ENCODE results near the gene OR1F1. TPM values are rescaled to one million over a fixed set of nuclear protein-coding genes. Genes with fewer than 3 reads are reported as not detected.

The OR1F1 gene
- total RNA-seq, 1 experiment from 2014 or later: not detected

DNA sequence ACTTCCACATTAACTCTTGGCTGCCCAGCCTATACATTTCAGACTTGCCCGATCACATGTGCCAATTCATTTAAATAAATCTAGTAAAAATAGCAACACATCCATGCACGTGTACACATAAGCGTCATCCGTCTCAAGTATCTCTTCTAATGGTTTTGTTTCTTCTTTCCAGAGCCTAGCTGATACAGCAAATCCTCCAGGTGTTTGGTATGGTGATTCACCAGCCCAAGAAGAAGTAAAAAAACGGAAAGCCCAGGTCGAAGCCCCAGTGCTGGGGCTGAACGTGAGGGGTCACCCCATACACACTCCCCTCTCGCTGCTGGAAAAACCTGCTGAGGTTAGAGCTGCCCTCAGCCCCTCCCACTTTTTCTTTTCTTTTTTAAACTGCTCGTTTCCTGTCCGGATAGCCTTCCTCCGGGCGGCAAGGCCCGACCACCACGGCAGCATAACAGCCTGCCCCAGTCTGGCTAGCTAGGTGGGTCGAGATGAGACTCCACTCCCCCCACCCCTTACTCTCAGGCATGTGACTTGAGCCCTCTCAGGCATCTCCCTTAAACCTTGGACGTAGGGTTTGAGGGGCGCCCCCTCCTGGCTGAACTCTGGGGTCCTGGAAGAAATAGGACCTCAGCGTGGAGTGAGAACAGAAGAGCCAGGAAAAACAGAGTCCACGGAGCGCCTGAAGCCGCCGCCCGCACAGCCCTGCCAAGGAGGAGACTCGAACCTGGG is 13.9 kb upstream of the OR1F1 start:
- Mint-ChIP-seq H3K27me3 (ENCODE audit: insufficient read depth, unreplicated experiment) (no peaks in the 10 kb centered on the region), H3K36me3 (ENCODE audit: insufficient read depth, unreplicated experiment) (peaks cover 6% of the 10 kb centered on the region), H3K9me3 (ENCODE audit: unreplicated experiment) (no peaks in the 10 kb centered on the region), H3K4me1 (ENCODE audit: low read depth, unreplicated experiment) (no peaks in the 10 kb centered on the region), H3K27ac (ENCODE audit: unreplicated experiment) (no peak overlapping the region), H3K4me3 (ENCODE audit: unreplicated experiment) (peak overlapping the region; percentile 55)
- no peak overlapping the region; the same call in 1 of the 2 replicates for H3K4me3 ChIP-seq (ENCODE audit: low read depth, low read length)
- ChIA-PET CTCF (no interaction called here), POLR2A (no interaction called here)
- no peaks in the 10 kb centered on the region for H3K9me3 ChIP-seq
- TF ChIP-seq, protein P1, sequence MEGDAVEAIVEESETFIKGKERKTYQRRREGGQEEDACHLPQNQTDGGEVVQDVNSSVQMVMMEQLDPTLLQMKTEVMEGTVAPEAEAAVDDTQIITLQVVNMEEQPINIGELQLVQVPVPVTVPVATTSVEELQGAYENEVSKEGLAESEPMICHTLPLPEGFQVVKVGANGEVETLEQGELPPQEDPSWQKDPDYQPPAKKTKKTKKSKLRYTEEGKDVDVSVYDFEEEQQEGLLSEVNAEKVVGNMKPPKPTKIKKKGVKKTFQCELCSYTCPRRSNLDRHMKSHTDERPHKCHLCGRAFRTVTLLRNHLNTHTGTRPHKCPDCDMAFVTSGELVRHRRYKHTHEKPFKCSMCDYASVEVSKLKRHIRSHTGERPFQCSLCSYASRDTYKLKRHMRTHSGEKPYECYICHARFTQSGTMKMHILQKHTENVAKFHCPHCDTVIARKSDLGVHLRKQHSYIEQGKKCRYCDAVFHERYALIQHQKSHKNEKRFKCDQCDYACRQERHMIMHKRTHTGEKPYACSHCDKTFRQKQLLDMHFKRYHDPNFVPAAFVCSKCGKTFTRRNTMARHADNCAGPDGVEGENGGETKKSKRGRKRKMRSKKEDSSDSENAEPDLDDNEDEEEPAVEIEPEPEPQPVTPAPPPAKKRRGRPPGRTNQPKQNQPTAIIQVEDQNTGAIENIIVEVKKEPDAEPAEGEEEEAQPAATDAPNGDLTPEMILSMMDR (IDR thresholded peaks at IDR 0.05; ENCODE audit: insufficient read depth in 1 of 2, low read depth in 1 of 2, low read length in 1 of 2, severe bottlenecking in 1 of 2, unreplicated experiment in 1 of 2): peak in 1 of 2 experiments; percentile 31
- no peaks in the 10 kb centered on the region for H3K27me3 ChIP-seq (replicated peaks; ENCODE audit: control insufficient read depth, insufficient read depth, low read length)
- no peaks in the 10 kb centered on the region for H3K4me1 ChIP-seq
- intact Hi-C loops (cut with micrococcal nuclease; ENCODE audit: unreplicated experiment): no loop called here
- H3K36me3 ChIP-seq (ENCODE audit: control insufficient read depth, insufficient read depth, low read length): no peaks in the 10 kb centered on the region
- no TSS peak for BruUV-seq (replicated peaks)
- DNase-seq: no peak

DNA sequence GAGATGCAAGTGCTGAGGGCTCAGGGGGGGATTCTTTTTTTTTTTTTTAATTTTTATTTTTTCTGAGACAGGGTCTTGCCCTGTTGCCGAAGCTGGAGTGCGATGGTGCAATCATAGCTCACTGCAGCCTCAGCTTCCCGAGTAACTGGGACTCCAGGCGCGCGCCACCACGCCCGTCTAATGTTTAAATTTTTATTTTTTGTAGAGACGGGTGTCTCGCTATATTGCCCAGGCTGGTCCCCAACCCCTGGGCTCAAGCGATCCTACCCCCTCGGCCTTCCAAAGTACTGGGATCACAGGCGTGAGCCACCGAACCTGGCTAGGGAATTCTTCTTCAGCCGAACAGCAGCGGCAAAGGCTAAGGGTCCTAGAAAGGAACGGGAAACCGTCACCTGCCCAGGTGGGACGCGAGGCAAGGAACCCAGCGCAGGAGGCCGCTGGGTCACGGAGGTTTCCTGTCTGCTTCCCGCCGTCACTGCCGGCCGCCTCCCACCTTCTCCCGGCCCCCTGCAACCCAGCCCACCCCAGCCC is 13.3 kb upstream of the OR1F1 start:
- DNase-seq: no peak
- intact Hi-C loops (cut with micrococcal nuclease; ENCODE audit: unreplicated experiment): no loop called here
- Mint-ChIP-seq H3K36me3 (ENCODE audit: insufficient read depth, unreplicated experiment) (peaks cover 6% of the 10 kb centered on the region), H3K27me3 (ENCODE audit: insufficient read depth, unreplicated experiment) (no peaks in the 10 kb centered on the region), H3K9me3 (ENCODE audit: unreplicated experiment) (no peaks in the 10 kb centered on the region), H3K27ac (ENCODE audit: unreplicated experiment) (no peak overlapping the region), H3K4me3 (ENCODE audit: unreplicated experiment) (no peak overlapping the region), H3K4me1 (ENCODE audit: low read depth, unreplicated experiment) (no peaks in the 10 kb centered on the region)
- Histone ChIP-seq H3K36me3 (ENCODE audit: control insufficient read depth, insufficient read depth, low read length) (no peaks in the 10 kb centered on the region), H3K27me3 (replicated peaks; ENCODE audit: control insufficient read depth, insufficient read depth, low read length) (no peaks in the 10 kb centered on the region), H3K4me1 (no peaks in the 10 kb centered on the region), H3K4me3 (ENCODE audit: low read depth, low read length) (no peak overlapping the region), H3K9me3 (no peaks in the 10 kb centered on the region)
- CTCF ChIA-PET: no interaction called here
- no TSS peak for BruUV-seq (replicated peaks)
- TF ChIP-seq, protein P1 (IDR thresholded peaks at IDR 0.05; ENCODE audit: insufficient read depth in 1 of 2, low read depth in 1 of 2, low read length in 1 of 2, severe bottlenecking in 1 of 2, unreplicated experiment in 1 of 2): no peak
- POLR2A ChIA-PET: no interaction called here

DNA sequence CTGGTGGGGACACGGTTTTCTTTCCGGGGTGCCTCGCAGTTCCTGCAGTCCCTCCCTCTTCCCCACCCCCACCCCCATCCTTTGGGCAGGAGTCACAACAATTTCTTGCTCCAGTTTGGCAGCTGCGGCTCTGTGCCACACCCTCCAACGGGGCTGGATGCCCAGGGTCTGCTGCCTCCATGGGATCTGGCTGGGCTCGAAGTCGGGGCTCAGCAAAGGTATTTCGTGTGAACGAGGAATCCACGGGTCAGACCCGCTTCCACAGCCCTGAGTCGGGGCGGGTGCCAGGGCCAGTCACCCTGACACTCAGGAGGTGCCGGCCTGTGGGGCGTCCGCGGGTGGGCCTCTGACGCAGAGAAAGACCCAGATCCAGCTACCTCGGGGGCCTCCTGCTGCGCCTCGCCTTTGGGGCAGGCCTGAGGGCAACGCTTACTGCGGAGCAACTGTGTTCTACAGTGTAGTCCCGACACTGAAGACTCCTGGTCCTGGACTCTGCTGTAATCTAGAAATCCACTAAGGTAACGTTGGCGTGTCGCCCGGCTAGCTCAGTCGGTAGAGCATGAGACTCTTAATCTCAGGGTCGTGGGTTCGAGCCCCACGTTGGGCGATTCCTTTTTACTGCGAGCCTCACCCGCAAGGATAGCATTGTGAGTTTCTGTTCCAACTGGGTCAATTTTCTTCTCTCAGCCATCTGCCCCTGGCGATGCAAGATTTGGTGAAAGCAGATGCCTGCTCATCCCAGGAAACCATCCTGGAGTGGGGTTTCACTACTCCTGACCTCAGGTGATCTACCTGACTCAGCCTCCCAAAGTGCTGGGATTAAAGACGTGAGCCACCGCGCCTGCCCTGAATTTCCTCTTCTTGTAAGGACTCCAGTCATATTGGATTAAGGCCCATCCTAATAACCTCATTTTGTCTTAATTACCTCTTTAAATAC is 12.6 kb upstream of the OR1F1 start:
- Mint-ChIP-seq H3K36me3 (ENCODE audit: insufficient read depth, unreplicated experiment) (peaks cover 6% of the 10 kb centered on the region), H3K4me1 (ENCODE audit: low read depth, unreplicated experiment) (no peaks in the 10 kb centered on the region), H3K9me3 (ENCODE audit: unreplicated experiment) (no peaks in the 10 kb centered on the region), H3K4me3 (ENCODE audit: unreplicated experiment) (no peak overlapping the region), H3K27me3 (ENCODE audit: insufficient read depth, unreplicated experiment) (no peaks in the 10 kb centered on the region), H3K27ac (ENCODE audit: unreplicated experiment) (no peak overlapping the region)
- no peak overlapping the region for H3K4me3 ChIP-seq (ENCODE audit: low read depth, low read length)
- no peaks in the 10 kb centered on the region for H3K36me3 ChIP-seq (ENCODE audit: control insufficient read depth, insufficient read depth, low read length)
- no peak for DNase-seq
- BruUV-seq (replicated peaks): no TSS peak
- H3K27me3 ChIP-seq (replicated peaks; ENCODE audit: control insufficient read depth, insufficient read depth, low read length): no peaks in the 10 kb centered on the region
- no peaks in the 10 kb centered on the region for H3K4me1 ChIP-seq
- POLR2A ChIA-PET: no interaction called here
- TF ChIP-seq, protein P1 (IDR thresholded peaks at IDR 0.05; ENCODE audit: insufficient read depth in 1 of 2, low read depth in 1 of 2, low read length in 1 of 2, severe bottlenecking in 1 of 2, unreplicated experiment in 1 of 2): no peak
- CTCF ChIA-PET: no interaction called here
- intact Hi-C loops (cut with micrococcal nuclease; ENCODE audit: unreplicated experiment): no loop called here
- H3K9me3 ChIP-seq: no peaks in the 10 kb centered on the region

Measured in Caco-2 (cell line).